HEK293T (cell line): ENCODE data around the gene KLF7.

Source experiments
- CTBP1 ChIP-seq: fragments of 450-650 bp; IDR thresholded peaks from 2 replicates; pipeline ENCODE4 v1.6.1; 2016; ENCODE audit warnings: borderline replicate concordance
- FOXA1 ChIP-seq: fragments of 450-650 bp; IDR thresholded peaks from 2 replicates; pipeline ENCODE4 v1.6.1; 2016; ENCODE audit warnings: mild to moderate bottlenecking
- FOXK2 ChIP-seq: fragments of 450-650 bp; IDR thresholded peaks from 2 replicates; pipeline ENCODE4 v1.6.1; 2016; ENCODE audit warnings: mild to moderate bottlenecking
- FOXM1 ChIP-seq: fragments of 450-650 bp; IDR thresholded peaks from 2 replicates; pipeline ENCODE4 v1.6.1; 2017; ENCODE audit warnings: mild to moderate bottlenecking, borderline replicate concordance
- SP1 ChIP-seq: fragments of 450-650 bp; IDR thresholded peaks from 2 replicates; pipeline ENCODE4 v1.6.1; 2017
- SUZ12 ChIP-seq: fragments of 450-650 bp; IDR thresholded peaks from 2 replicates; pipeline ENCODE4 v1.6.1; 2016; ENCODE audit warnings: mild to moderate bottlenecking

DNA sequence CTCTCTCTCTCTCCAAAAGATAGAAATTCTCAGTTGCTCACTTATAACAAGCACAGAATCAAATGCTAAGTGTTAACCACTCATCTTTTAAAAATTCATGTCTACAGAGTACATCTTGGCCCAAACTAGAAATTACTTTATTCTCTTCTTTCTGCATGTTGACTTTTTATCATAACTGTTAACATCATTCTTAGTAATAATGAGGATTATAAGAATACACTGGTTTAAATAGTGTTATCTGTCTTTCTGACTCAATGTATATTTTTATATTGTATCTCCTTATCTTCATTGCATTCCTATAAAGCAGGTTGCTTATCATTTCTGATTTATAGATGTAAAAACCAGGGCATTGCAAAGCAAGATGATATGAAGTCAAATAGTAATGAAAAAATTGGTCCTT is 17.8 kb upstream of the KLF7 start:
- TF ChIP-seq FOXA1, result no peak
- no peak for TF ChIP-seq SUZ12
- TF ChIP-seq FOXM1, result no peak
- TF ChIP-seq SP1, result no peak
- no peak for TF ChIP-seq FOXK2
- no peak for TF ChIP-seq CTBP1
